SK-N-SH (cell line): Measurements from ENCODE around the gene AGXT2. TPM values are rescaled to one million over a fixed set of nuclear protein-coding genes. Genes with fewer than 3 reads are reported as not detected.

ENCODE experiments used
- CTCF ChIA-PET: fragments of 300-600, 350-600 bp; formaldehyde crosslinking; extraction: SDS; loops from one replicate; lab custom pipeline; 2021; lab: Yijun Ruan, JAX
- POLR2A ChIA-PET: fragments of 350-600 bp; sonication (Branson Sonifier 250); formaldehyde crosslinking; extraction: SDS; loops from one replicate; lab custom pipeline; 2020; ENCODE audit warnings: antibody characterized with exemption, inconsistent platforms; lab: Yijun Ruan, JAX
- DNase-seq: peaks from one replicate; pipeline ENCODE4 v3.0.0; 2012
- H2AFZ ChIP-seq: fragments of 200-600 bp; sonication (generic); 2 replicates; pipeline ENCODE4 v1.8.1; 2016; ENCODE audit warnings: antibody characterized with exemption, mild to moderate bottlenecking, low read depth
- H3F3A ChIP-seq: fragments of 200-600 bp; sonication (generic); replicated peaks from 2 replicates; pipeline ENCODE3; 2016; ENCODE audit warnings: antibody characterized with exemption, mild to moderate bottlenecking; ENCODE audit not compliant: insufficient read depth
- H3K27ac ChIP-seq, 2 experiments: fragments of 200-500 bp in 1 of 2; fragments of 200-600 bp in 1 of 2; sonication (Bioruptor generic) in 1 of 2; sonication (generic), shearing (Covaris generic) in 1 of 2; 2 replicates each; pipeline versions ENCODE4 v1.5.1 to v1.6.1; 2014 to 2016; ENCODE audit warnings: low read depth in 2 of 2, inconsistent platforms in 1 of 2, low read length in 1 of 2, mild to moderate bottlenecking in 1 of 2, mixed read lengths in 1 of 2
- H3K27me3 ChIP-seq: fragments of 200-600 bp; sonication (generic), shearing (Covaris generic); 2 replicates; pipeline ENCODE4 v1.6.1; 2016; ENCODE audit warnings: mixed run types; ENCODE audit not compliant: insufficient read depth
- H3K36me3 ChIP-seq, 2 experiments: fragments of 200-500 bp in 1 of 2; fragments of 200-600 bp in 1 of 2; sonication (Bioruptor generic) in 1 of 2; sonication (generic) in 1 of 2; replicated peaks in 1 of 2; 2 replicates each; pipeline versions ENCODE3 to v1.5.1; 2014 to 2016; ENCODE audit warnings: low read length in 1 of 2, mild to moderate bottlenecking in 1 of 2; ENCODE audit not compliant: insufficient read depth in 2 of 2, control insufficient read depth in 1 of 2
- H3K4me1 ChIP-seq, 2 experiments: fragments of 200-500 bp in 1 of 2; fragments of 200-600 bp in 1 of 2; sonication (Bioruptor generic) in 1 of 2; sonication (generic), shearing (Covaris generic) in 1 of 2; 2 replicates each; pipeline versions ENCODE4 v1.5.1 to v1.6.1; 2014 to 2016; ENCODE audit warnings: low read depth in 1 of 2, low read length in 1 of 2, mixed run types in 1 of 2; ENCODE audit not compliant: insufficient read depth in 2 of 2, control insufficient read depth in 1 of 2
- H3K4me2 ChIP-seq: fragments of 200-600 bp; sonication (generic), shearing (Covaris generic); 2 replicates; pipeline ENCODE4 v1.6.1; 2017; ENCODE audit warnings: mixed run types
- H3K4me3 ChIP-seq, 2 experiments: fragments of 200-500 bp in 1 of 2; fragments of 200-600 bp in 1 of 2; sonication (Bioruptor generic) in 1 of 2; sonication (generic), shearing (Covaris generic) in 1 of 2; 2 replicates each; pipeline versions ENCODE4 v1.5.1 to v1.8.1; 2014 to 2016; ENCODE audit warnings: low read depth in 2 of 2, inconsistent platforms in 1 of 2, low read length in 1 of 2, mild to moderate bottlenecking in 1 of 2, mixed read lengths in 1 of 2, moderate library complexity in 1 of 2
- H3K79me2 ChIP-seq: fragments of 200-600 bp; sonication (generic); 2 replicates; pipeline ENCODE4 v1.8.1; 2017; ENCODE audit warnings: mild to moderate bottlenecking; ENCODE audit not compliant: insufficient read depth
- H3K9ac ChIP-seq: fragments of 200-600 bp; sonication (generic); 2 replicates; pipeline ENCODE4 v1.6.1; 2017; ENCODE audit warnings: mixed run types
- H3K9me2 ChIP-seq: fragments of 200-600 bp; sonication (generic); 2 replicates; pipeline ENCODE4 v1.6.1; 2017; ENCODE audit warnings: mixed run types
- H3K9me3 ChIP-seq: fragments of 200-600 bp; sonication (generic); 2 replicates; pipeline ENCODE4 v1.6.1; 2017; ENCODE audit warnings: mixed run types, mild to moderate bottlenecking, moderate library complexity
- H4K20me1 ChIP-seq: fragments of 200-600 bp; sonication (generic); 2 replicates; pipeline ENCODE4 v1.6.1; 2017; ENCODE audit warnings: mild to moderate bottlenecking, mixed run types; ENCODE audit not compliant: insufficient read depth
- EP300 ChIP-seq, 2 experiments: IDR thresholded peaks; 2 replicates each; pipeline versions ENCODE4 v1.4.0 to v1.6.1; 2012; ENCODE audit warnings: borderline replicate concordance in 1 of 2, low read depth in 1 of 2, low read length in 1 of 2
- EZH2phosphoT487 ChIP-seq: fragments of 200-600 bp; sonication (generic); IDR thresholded peaks from 2 replicates; pipeline ENCODE4 v1.6.1; 2017; ENCODE audit warnings: low read depth, mixed run types, mild to moderate bottlenecking, antibody characterized with exemption, moderate library complexity, borderline replicate concordance
- FOSL2 ChIP-seq: IDR thresholded peaks from 2 replicates; pipeline ENCODE4 v1.4.0; 2012; ENCODE audit warnings: low read depth, mild to moderate bottlenecking, moderate library complexity, borderline replicate concordance
- FOXJ3 ChIP-seq: sonication (generic); formaldehyde crosslinking; IDR thresholded peaks from 2 replicates; pipeline ENCODE4 v1.5.1; 2020; ENCODE audit warnings: mild to moderate bottlenecking, missing genetic modification reagents
- GATA2 ChIP-seq: sonication (generic); formaldehyde crosslinking; IDR thresholded peaks from 2 replicates; pipeline ENCODE4 v1.5.0; 2020; ENCODE audit warnings: mild to moderate bottlenecking, missing genetic modification reagents
- MEF2A ChIP-seq: IDR thresholded peaks from 2 replicates; pipeline ENCODE4 v1.4.0; 2012; ENCODE audit warnings: low read depth, borderline replicate concordance
- MXI1 ChIP-seq: IDR thresholded peaks from 2 replicates; pipeline ENCODE4 v1.6.1; 2012; ENCODE audit warnings: mild to moderate bottlenecking, low read depth, low read length, improper control_type of control experiment
- NFIC ChIP-seq: IDR thresholded peaks from 2 replicates; pipeline ENCODE4 v1.4.0; 2012; ENCODE audit warnings: borderline replicate concordance
- RCOR1 ChIP-seq: fragments of 150-350 bp; IDR thresholded peaks from 2 replicates; pipeline ENCODE4 v1.6.1; 2017; ENCODE audit warnings: antibody characterized with exemption, low read length
- RFX5 ChIP-seq: IDR thresholded peaks from 2 replicates; pipeline ENCODE4 v1.6.1; 2012; ENCODE audit warnings: mild to moderate bottlenecking, improper control_type of control experiment, low read length
- RXRA ChIP-seq: IDR thresholded peaks from 2 replicates; pipeline ENCODE4 v1.4.0; 2012; ENCODE audit warnings: low read depth, mild to moderate bottlenecking, borderline replicate concordance
- WGBS: methylation state at CpG from one replicate; pipeline ENCODE4 v1.1.6; 2017; ENCODE audit warnings: low lambda C conversion rate; 5-methylcytosine and 5-hydroxymethylcytosine counted together
- polyA plus RNA-seq, 3 experiments: library from polyadenylated mRNA; depleted of rRNA; stranded (reverse); fragments of >200 nt; gene quantifications; 2 replicates each; pipeline ENCODE4 v1.2.3, GENCODE V29; 2012
- TF ChIP-seq, protein P1 (sequence below): fragments of 200-600 bp; sonication (generic); IDR thresholded peaks from 2 replicates; pipeline ENCODE4 v1.6.1; 2017; ENCODE audit warnings: antibody characterized with exemption, mild to moderate bottlenecking, moderate library complexity
- TF ChIP-seq, protein P2 (sequence below): IDR thresholded peaks from 2 replicates; pipeline ENCODE4 v1.6.1; 2012; ENCODE audit warnings: mild to moderate bottlenecking, low read depth, low read length, moderate library complexity

AGXT2 gene
- polyA plus RNA-seq, 1 of the 3 experiments (the other 2 are of a cell fraction), result not detected

DNA sequence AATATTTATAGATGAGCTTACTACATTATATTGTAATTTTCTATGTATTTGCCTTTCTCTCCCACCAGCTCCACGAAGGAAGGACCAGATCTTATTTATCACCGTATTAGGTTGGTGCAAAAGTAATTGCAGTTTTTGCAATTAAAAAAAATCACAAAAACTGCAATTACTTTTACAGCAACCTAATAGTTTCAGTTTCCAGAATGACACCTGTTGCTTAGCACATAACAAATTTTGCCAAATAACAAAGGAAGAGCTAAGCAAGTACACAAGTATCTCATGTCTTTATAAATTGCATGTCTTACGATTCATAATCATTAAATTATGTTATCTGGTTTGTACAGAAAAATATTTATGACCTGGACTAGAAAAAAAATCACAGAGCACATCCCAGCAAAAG lies 45.9 kb downstream of the AGXT2 start:
- Histone ChIP-seq H3K9me3 (no peaks in the 10 kb centered on the region), H3K9me2 (no peaks in the 10 kb centered on the region), H3F3A (no peaks in the 10 kb centered on the region), H4K20me1 (no peaks in the 10 kb centered on the region), H3K4me3 (no peak overlapping the region), H3K9ac (no peak overlapping the region), H3K4me1 (peaks cover 0 to 2% of the 10 kb centered on the region in 2 experiments; a peak in 1 of 4 replicates), H2AFZ (no peak overlapping the region), H3K79me2 (no peaks in the 10 kb centered on the region), H3K4me2 (no peak overlapping the region), H3K27me3 (peaks cover 14% of the 10 kb centered on the region; the same call in 1 of the 2 replicates), H3K27ac (no peak overlapping the region), H3K36me3 (no peaks in the 10 kb centered on the region)
- WGBS, result 15% methylated on average over 3 of the region's 3 CpGs
- ChIA-PET POLR2A (no interaction called here), CTCF (interaction anchor here (0.6 to 1.9 kb wide), 5 partner anchors 27 to 478 kb away, joined by 3 to 5 read pairs (median 4); no protein-coding TSS in a partner anchor)
- no peak for DNase-seq
- TF ChIP-seq RXRA, result no peak
- TF ChIP-seq NFIC, result no peak
- no peak for TF ChIP-seq FOXJ3 (CRISPR knock-in tag)
- TF ChIP-seq, protein P1, sequence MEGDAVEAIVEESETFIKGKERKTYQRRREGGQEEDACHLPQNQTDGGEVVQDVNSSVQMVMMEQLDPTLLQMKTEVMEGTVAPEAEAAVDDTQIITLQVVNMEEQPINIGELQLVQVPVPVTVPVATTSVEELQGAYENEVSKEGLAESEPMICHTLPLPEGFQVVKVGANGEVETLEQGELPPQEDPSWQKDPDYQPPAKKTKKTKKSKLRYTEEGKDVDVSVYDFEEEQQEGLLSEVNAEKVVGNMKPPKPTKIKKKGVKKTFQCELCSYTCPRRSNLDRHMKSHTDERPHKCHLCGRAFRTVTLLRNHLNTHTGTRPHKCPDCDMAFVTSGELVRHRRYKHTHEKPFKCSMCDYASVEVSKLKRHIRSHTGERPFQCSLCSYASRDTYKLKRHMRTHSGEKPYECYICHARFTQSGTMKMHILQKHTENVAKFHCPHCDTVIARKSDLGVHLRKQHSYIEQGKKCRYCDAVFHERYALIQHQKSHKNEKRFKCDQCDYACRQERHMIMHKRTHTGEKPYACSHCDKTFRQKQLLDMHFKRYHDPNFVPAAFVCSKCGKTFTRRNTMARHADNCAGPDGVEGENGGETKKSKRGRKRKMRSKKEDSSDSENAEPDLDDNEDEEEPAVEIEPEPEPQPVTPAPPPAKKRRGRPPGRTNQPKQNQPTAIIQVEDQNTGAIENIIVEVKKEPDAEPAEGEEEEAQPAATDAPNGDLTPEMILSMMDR, result no peak

DNA sequence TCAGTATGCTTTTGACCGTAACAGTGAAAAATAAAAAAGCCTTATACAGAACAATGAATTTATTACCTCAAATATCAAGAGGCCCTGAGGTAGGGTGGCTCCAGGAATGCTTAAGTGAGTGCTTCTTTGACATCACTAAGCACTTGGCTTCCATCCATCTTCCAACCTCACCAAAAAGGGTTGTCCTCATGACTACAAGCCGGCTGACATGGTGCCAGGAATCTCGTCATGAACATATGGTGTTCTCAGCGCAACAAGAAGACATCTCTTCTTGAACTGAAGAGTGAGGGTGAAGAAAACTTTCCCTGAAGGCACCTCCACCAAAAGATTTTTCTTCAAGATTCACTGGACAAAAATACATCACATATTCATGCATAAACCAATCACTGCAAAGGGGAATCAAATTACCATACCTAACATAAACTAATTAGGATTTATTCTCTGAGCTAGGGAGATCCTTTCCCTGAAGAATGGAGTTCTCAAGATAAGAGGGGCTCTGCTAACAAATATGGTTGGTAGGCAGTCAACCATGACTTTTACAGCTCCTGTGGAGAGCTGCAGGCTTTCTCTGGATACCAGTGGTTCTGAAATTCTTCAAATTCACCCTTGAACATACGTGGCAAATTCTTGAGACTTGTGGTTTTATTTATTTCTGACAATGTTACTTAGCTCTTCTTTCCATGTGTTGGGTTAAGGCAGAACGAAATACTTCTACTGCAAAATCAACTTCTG lies 49.5 kb downstream of the AGXT2 start:
- CTCF ChIA-PET, result no interaction called here
- no peak for TF ChIP-seq EZH2phosphoT487
- TF ChIP-seq GATA2 (CRISPR knock-in tag), result no peak
- no peak for TF ChIP-seq FOSL2
- H3F3A ChIP-seq, result no peaks in the 10 kb centered on the region

DNA sequence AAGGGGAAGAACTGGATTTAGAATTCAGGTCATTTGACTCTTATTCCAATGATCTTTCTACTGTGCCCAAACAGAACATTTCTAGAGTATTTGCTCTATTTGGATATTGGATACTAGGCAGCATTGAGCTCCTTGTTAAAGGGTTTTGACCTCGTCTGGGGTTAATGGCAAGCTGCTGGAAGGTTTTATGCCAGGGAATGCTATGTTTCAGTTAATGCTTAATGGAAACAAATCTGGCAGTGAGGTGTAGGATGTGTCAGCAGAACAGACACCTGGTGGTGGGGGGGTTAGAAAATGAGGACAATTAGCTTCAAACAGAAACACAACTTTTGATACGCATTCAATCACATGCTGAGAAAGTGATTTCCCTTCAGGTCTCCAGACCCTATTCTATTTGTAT lies 51.5 kb downstream of the AGXT2 start:
- no peaks in the 10 kb centered on the region for H3F3A ChIP-seq
- H3K36me3 ChIP-seq, result no peaks in the 10 kb centered on the region
- H3K4me3 ChIP-seq, result no peak overlapping the region
- no peak overlapping the region for H3K4me2 ChIP-seq
- no peaks in the 10 kb centered on the region for H3K4me1 ChIP-seq
- no peaks in the 10 kb centered on the region for H3K9me2 ChIP-seq
- TF ChIP-seq RFX5 (no peak), MXI1 (no peak), EP300 (IDR thresholded peaks at IDR 0.05; ENCODE audit: borderline replicate concordance in 1 of 2, low read depth in 1 of 2, low read length in 1 of 2) (no peak), MEF2A (no peak), FOXJ3 (CRISPR knock-in tag) (no peak), RCOR1 (no peak), NFIC (no peak)
- TF ChIP-seq, protein P2, sequence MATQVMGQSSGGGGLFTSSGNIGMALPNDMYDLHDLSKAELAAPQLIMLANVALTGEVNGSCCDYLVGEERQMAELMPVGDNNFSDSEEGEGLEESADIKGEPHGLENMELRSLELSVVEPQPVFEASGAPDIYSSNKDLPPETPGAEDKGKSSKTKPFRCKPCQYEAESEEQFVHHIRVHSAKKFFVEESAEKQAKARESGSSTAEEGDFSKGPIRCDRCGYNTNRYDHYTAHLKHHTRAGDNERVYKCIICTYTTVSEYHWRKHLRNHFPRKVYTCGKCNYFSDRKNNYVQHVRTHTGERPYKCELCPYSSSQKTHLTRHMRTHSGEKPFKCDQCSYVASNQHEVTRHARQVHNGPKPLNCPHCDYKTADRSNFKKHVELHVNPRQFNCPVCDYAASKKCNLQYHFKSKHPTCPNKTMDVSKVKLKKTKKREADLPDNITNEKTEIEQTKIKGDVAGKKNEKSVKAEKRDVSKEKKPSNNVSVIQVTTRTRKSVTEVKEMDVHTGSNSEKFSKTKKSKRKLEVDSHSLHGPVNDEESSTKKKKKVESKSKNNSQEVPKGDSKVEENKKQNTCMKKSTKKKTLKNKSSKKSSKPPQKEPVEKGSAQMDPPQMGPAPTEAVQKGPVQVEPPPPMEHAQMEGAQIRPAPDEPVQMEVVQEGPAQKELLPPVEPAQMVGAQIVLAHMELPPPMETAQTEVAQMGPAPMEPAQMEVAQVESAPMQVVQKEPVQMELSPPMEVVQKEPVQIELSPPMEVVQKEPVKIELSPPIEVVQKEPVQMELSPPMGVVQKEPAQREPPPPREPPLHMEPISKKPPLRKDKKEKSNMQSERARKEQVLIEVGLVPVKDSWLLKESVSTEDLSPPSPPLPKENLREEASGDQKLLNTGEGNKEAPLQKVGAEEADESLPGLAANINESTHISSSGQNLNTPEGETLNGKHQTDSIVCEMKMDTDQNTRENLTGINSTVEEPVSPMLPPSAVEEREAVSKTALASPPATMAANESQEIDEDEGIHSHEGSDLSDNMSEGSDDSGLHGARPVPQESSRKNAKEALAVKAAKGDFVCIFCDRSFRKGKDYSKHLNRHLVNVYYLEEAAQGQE, result no peak
- H3K9ac ChIP-seq, result no peak overlapping the region
- no peaks in the 10 kb centered on the region for H4K20me1 ChIP-seq
- peaks cover 23% of the 10 kb centered on the region; the same call in 1 of the 2 replicates for H3K27me3 ChIP-seq
- no peak overlapping the region for H2AFZ ChIP-seq
- no peak for DNase-seq
- H3K9me3 ChIP-seq, result no peaks in the 10 kb centered on the region
- H3K79me2 ChIP-seq, result no peaks in the 10 kb centered on the region
- H3K27ac ChIP-seq, result no peak overlapping the region
- 61% methylated on average over 2 of the region's 2 CpGs for WGBS
- CTCF ChIA-PET, result no interaction called here
- POLR2A ChIA-PET, result no interaction called here

More for the DNA sequence above, 49.5 kb downstream of the AGXT2 start:
- POLR2A ChIA-PET, result no interaction called here
- WGBS, result 16% methylated on average over 6 of the region's 6 CpGs
- no peak overlapping the region for H3K9ac ChIP-seq
- no peak for DNase-seq
- no peaks in the 10 kb centered on the region for H3K36me3 ChIP-seq
- H3K4me2 ChIP-seq, result no peak overlapping the region
- H3K4me3 ChIP-seq, result no peak overlapping the region
- peaks cover 0 to 2% of the 10 kb centered on the region in 2 experiments; a peak in 1 of 4 replicates for H3K4me1 ChIP-seq
- peaks cover 25% of the 10 kb centered on the region; the same call in 1 of the 2 replicates for H3K27me3 ChIP-seq
- H3K9me3 ChIP-seq, result no peaks in the 10 kb centered on the region
- no peaks in the 10 kb centered on the region for H4K20me1 ChIP-seq
- no peaks in the 10 kb centered on the region for H3K79me2 ChIP-seq
- no peaks in the 10 kb centered on the region for H3K9me2 ChIP-seq
- no peak overlapping the region for H3K27ac ChIP-seq
- H2AFZ ChIP-seq, result no peak overlapping the region
